ENCODE data around the gene UBE2J2. TPM values are rescaled to one million over a fixed set of nuclear protein-coding genes. Genes with fewer than 3 reads are reported as not detected.

Gene UBE2J2
- total RNA-seq, 1 experiment from 2014 or later, result 54.2 TPM

GRCh38 chr1:1259951-1260600 lies 13.6 kb downstream of the UBE2J2 start:
- no TSS peak for BruUV-seq (replicated peaks)
- CTCF ChIA-PET, result no interaction called here
- DNase-seq, result no peak

GRCh38 chr1:1259540-1259939 lies 14.1 kb downstream of the UBE2J2 start:
- DNase-seq, result no peak
- intact Hi-C loops (cut with micrococcal nuclease; ENCODE audit: unreplicated experiment), result no loop called here
- H4K20me1 ChIP-seq (ENCODE audit: insufficient read depth), result peaks cover 33% of the 10 kb centered on the region
- no peaks in the 10 kb centered on the region for H3K4me1 ChIP-seq (replicated peaks; ENCODE audit: insufficient read depth)
- peaks cover 4% of the 10 kb centered on the region for H3F3A ChIP-seq (ENCODE audit: insufficient read depth, low read depth)
- H3K79me2 ChIP-seq (ENCODE audit: low read depth), result peaks cover 7% of the 10 kb centered on the region; the same call in 1 of the 2 replicates
- no peak overlapping the region for H3K4me3 ChIP-seq
- POLR2A ChIA-PET (ENCODE audit: unreplicated experiment), result no interaction called here
- CTCF ChIA-PET, result no interaction called here
- no peak overlapping the region for H2AFZ ChIP-seq
- no peaks in the 10 kb centered on the region for H3K9me3 ChIP-seq (ENCODE audit: insufficient read depth, low read depth)
- no peaks in the 10 kb centered on the region for H3K27me3 ChIP-seq (ENCODE audit: insufficient read depth, low read depth)
- no peak for TF ChIP-seq EZH2 (IDR thresholded peaks at IDR 0.05; ENCODE audit: low read depth)
- no peak for TF ChIP-seq CTCF (conservative IDR thresholded peaks at IDR 0.05)
- no peak overlapping the region for H3K4me2 ChIP-seq
- H3K36me3 ChIP-seq (ENCODE audit: low read depth), result 0 out of 2 replicates have a peak, but pooled peaks cover 12% of the 10 kb centered on the region
- no peaks in the 10 kb centered on the region for H3K9me2 ChIP-seq (ENCODE audit: insufficient read depth)
- no TSS peak for BruUV-seq (replicated peaks)
- no peak overlapping the region for H3K27ac ChIP-seq

More at GRCh38 chr1:1259951-1260600, 13.6 kb downstream of the UBE2J2 start:
- TF ChIP-seq EZH2 (IDR thresholded peaks at IDR 0.05; ENCODE audit: low read depth) (no peak), CTCF (conservative IDR thresholded peaks at IDR 0.05) (no peak)
- H3K9me3 ChIP-seq (ENCODE audit: insufficient read depth, low read depth), result no peaks in the 10 kb centered on the region
- H3K27me3 ChIP-seq (ENCODE audit: insufficient read depth, low read depth), result no peaks in the 10 kb centered on the region
- H3K4me3 ChIP-seq, result no peak overlapping the region
- no peak overlapping the region for H3K4me2 ChIP-seq
- intact Hi-C loops (cut with micrococcal nuclease; ENCODE audit: unreplicated experiment), result no loop called here
- POLR2A ChIA-PET (ENCODE audit: unreplicated experiment), result no interaction called here
- no peaks in the 10 kb centered on the region for H3K4me1 ChIP-seq (replicated peaks; ENCODE audit: insufficient read depth)
- 0 out of 2 replicates have a peak, but pooled peaks cover 12% of the 10 kb centered on the region for H3K36me3 ChIP-seq (ENCODE audit: low read depth)
- peaks cover 7% of the 10 kb centered on the region; the same call in 1 of the 2 replicates for H3K79me2 ChIP-seq (ENCODE audit: low read depth)
- peaks cover 34% of the 10 kb centered on the region for H4K20me1 ChIP-seq (ENCODE audit: insufficient read depth)
- H3F3A ChIP-seq (ENCODE audit: insufficient read depth, low read depth), result peaks cover 4% of the 10 kb centered on the region
- H3K27ac ChIP-seq, result no peak overlapping the region; the same call in 1 of the 2 replicates
- H3K9me2 ChIP-seq (ENCODE audit: insufficient read depth), result no peaks in the 10 kb centered on the region
- no peak overlapping the region for H2AFZ ChIP-seq

- peaks cover 4% of the 10 kb centered on the region for H3F3A ChIP-seq (ENCODE audit: insufficient read depth, low read depth)
- no peak overlapping the region for H3K27ac ChIP-seq
- no peak for DNase-seq
- H3K79me2 ChIP-seq (ENCODE audit: low read depth), result peaks cover 2% of the 10 kb centered on the region; the same call in 1 of the 2 replicates
- H3K36me3 ChIP-seq (ENCODE audit: low read depth), result 0 out of 2 replicates have a peak, but pooled peaks cover 9% of the 10 kb centered on the region
- POLR2A ChIA-PET (ENCODE audit: unreplicated experiment), result no interaction called here
- no peak overlapping the region for H2AFZ ChIP-seq
- BruUV-seq (replicated peaks), result no TSS peak
- no peaks in the 10 kb centered on the region for H3K9me2 ChIP-seq (ENCODE audit: insufficient read depth)
- no peaks in the 10 kb centered on the region for H3K27me3 ChIP-seq (ENCODE audit: insufficient read depth, low read depth)
- H4K20me1 ChIP-seq (ENCODE audit: insufficient read depth), result peaks cover 29% of the 10 kb centered on the region
- no peaks in the 10 kb centered on the region for H3K9me3 ChIP-seq (ENCODE audit: insufficient read depth, low read depth)
- H3K4me2 ChIP-seq, result no peak overlapping the region
- intact Hi-C loops (cut with micrococcal nuclease; ENCODE audit: unreplicated experiment), result no loop called here
- CTCF ChIA-PET, result no interaction called here
- H3K4me1 ChIP-seq (replicated peaks; ENCODE audit: insufficient read depth), result no peaks in the 10 kb centered on the region
- TF ChIP-seq CTCF (conservative IDR thresholded peaks at IDR 0.05), result no peak
- TF ChIP-seq EZH2 (IDR thresholded peaks at IDR 0.05; ENCODE audit: low read depth), result no peak
- no peak overlapping the region for H3K4me3 ChIP-seq
Observed at GRCh38 chr1:1259119-1259488, 14.6 kb downstream of the UBE2J2 start.

Data from PC-9 (cell line).